GM12864 (cell line): ENCODE data around the gene TFEC.
"Not testable (repeated sequence)": the region's sequence is repeated elsewhere in the genome, so short reads cannot be mapped to it uniquely, and the experiment has no call there.

Experiments used
- DNase-seq: peaks from one replicate; pipeline ENCODE4 v3.0.0-alpha.2; 2011; ENCODE audit warnings: low read depth
- H3K4me3 ChIP-seq: 2 replicates; pipeline ENCODE4 v1.5.1; 2011; ENCODE audit warnings: mild to moderate bottlenecking, low read depth, low read length, control low read depth
- TF ChIP-seq, protein P1 (sequence below): IDR thresholded peaks from 2 replicates; pipeline ENCODE4 v1.5.1; 2011; ENCODE audit warnings: low read depth, mild to moderate bottlenecking, moderate library complexity, low read length, control low read depth, inconsistent platforms; ENCODE audit errors: missing control alignments

TFEC gene

DNA sequence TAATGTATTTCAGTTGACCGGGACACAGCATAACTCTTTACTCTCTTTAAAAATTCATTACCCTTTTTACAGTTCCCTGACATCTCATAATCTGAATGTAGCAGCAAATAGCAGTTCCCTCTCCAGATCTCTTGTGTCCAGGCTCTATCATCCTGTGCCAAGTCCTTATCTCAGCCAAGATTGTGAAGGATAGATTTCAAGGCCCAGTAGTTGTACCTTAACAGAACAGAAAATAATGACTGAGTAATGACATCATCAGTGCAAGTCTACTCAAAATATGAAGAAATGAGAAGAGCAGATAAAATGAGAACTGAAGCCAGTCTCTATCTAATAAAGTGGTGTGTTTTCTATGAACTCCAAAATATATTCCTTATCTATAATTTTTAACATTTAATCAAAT lies 92.6 kb downstream of the TFEC start:
- DNase-seq = no peak
- TF ChIP-seq, protein P1, sequence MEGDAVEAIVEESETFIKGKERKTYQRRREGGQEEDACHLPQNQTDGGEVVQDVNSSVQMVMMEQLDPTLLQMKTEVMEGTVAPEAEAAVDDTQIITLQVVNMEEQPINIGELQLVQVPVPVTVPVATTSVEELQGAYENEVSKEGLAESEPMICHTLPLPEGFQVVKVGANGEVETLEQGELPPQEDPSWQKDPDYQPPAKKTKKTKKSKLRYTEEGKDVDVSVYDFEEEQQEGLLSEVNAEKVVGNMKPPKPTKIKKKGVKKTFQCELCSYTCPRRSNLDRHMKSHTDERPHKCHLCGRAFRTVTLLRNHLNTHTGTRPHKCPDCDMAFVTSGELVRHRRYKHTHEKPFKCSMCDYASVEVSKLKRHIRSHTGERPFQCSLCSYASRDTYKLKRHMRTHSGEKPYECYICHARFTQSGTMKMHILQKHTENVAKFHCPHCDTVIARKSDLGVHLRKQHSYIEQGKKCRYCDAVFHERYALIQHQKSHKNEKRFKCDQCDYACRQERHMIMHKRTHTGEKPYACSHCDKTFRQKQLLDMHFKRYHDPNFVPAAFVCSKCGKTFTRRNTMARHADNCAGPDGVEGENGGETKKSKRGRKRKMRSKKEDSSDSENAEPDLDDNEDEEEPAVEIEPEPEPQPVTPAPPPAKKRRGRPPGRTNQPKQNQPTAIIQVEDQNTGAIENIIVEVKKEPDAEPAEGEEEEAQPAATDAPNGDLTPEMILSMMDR = no peak
- H3K4me3 ChIP-seq = no peak overlapping the region

DNA sequence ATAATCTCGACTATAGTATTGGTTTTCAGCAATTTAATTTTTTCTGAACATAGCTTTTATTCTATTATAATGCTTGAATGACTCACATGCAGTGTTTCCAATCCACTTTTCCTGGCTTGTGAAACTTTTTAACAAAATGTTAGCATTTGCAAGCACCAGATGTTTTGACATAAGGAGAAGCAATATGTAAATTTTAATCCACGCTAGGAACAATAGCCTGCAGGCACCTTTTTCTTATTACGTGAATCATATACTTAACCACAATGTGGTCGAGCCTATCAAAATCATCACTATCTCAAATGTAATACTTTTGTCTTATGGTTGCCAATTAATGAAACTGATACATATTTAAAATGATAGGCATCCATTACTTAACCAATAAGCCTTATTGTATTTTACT lies 97.1 kb downstream of the TFEC start:
- H3K4me3 ChIP-seq = no peak overlapping the region
- TF ChIP-seq, protein P1 = no peak
- no peak for DNase-seq

DNA sequence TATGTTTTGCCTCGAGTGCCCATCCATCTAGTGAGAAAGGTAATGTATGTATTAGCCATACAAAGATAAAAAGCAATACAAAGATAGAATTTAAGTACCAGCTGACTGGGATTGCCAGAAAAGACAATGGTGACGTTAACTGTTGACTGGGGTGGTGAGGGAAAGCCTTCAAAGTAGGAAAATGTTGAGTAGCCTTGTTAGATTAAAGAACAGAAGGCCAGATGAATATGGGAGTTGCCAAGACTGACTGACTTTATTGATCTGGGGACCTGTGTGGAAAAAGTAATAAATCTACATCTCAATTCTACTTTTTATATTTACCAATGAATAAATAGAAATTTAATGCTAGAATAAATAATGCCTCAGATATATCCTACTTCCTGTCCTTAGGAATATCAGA lies 97.7 kb downstream of the TFEC start:
- H3K4me3 ChIP-seq = no peak overlapping the region
- TF ChIP-seq, protein P1 = no peak
- DNase-seq = no peak

DNA sequence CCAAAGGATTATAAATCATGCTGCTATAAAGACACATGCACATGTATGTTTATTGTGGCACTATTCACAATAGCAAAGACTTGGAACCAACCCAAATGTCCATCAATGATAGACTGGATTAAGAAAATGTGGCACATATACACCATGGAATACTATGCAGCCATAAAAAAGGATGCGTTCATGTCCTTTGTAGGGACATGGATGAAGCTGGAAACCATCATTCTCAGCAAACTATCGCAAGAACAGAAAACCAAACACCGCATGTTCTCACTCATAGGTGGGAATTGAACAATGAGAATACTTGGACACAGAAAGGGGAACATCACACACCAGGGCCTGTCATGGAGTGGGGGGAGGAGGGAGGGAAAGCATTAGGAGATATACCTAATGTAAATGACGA lies 100.4 kb downstream of the TFEC start:
- DNase-seq, H3K4me3 ChIP-seq: not testable (repeated sequence)

DNA sequence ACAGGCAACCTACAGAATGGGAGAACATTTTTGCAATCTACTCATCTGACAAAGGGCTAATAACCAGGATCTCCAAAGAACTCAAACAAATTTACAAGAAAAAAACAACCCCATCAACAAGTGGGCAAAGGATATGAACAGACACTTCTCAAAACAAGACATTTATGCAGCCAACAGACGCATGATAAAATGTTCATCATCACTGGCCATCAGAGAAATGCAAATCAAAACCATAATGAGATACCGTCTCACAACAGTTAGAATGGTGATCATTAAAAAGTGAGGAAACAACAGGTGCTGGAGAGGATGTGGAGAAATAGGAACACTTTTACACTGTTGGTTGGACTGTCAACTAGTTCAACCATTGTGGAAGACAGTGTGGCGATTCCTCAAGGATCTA lies 100.8 kb downstream of the TFEC start:
- not testable (repeated sequence) for DNase-seq, H3K4me3 ChIP-seq

DNA sequence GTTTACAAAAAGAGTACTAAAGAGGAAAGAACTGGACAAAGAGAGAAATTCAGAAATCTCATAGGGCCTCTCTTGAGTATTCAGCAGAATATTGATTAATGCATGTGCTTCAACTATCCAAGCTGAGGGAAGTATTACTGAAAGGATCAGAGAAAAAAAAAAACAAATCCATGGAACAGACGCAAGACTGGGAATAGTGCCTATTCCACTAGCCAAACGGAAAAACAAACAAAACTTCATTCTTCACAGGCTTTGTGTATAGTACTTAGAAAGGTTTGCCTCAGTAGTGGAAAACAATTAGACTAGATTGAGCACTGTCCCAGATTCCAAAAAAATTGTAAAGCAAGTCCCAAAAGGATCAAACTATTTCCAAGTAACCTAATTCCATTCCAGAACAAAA lies 106.2 kb downstream of the TFEC start:
- TF ChIP-seq, protein P1 = no peak
- no peak overlapping the region for H3K4me3 ChIP-seq
- DNase-seq = no peak

DNA sequence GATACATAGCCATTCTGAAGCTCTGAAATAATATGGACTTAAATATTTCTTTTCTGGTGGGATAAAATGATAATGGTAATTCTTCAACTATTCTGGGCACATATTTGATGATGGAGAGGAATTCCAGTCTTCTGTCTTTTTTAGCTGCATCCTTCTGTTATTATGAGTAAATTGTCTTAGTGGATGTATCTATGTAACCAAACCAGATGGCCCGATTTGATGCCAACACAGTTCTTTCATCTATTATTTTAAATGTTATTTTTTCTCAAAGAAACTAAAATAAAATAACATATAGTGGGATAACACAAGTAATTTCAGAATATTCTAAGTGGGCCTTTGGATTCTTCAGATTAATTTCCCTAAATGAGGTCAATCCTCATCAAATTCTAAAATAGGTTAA lies 110.2 kb downstream of the TFEC start:
- no peak overlapping the region for H3K4me3 ChIP-seq
- no peak for DNase-seq
- TF ChIP-seq, protein P1 = no peak

DNA sequence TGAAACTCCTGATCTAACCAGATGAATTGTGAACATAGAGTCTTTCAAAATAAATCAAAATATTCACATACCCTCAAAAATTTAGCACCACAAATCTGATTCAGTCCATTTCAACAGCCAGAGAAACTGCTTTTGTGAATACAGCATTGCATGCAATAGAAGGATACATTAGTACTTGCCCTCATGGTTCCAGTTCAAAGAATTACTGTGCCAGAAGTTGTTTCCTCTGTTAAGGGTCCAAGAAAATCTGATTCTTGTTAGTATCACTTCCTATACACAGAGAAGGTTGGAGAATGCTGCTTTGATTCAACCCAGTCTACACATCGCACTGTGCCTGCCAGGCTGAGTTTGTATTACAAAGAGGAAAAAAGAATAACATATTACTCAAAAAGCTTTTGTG lies 115.6 kb downstream of the TFEC start:
- TF ChIP-seq, protein P1 = no peak
- DNase-seq = no peak
- no peak overlapping the region for H3K4me3 ChIP-seq
